Lower lobe of right lung (tissue), 2 donors: ENCODE results near the gene UROC1. TPM values are rescaled to one million over a fixed set of nuclear protein-coding genes. Genes with fewer than 3 reads are reported as not detected.

Experiments
- ATAC-seq, 2 donors: fragments of 200-7000 bp; cut with Tn5 transposase; one replicate each; pipeline ENCODE4 v1.9.1; 2020 to 2022; ENCODE audit warnings: mild to moderate bottlenecking in 2 of 2, moderate library complexity in 2 of 2
- DNase-seq: peaks from one replicate; pipeline ENCODE4 v3.0.0-alpha.2; 2020
- H3K27ac ChIP-seq: fragments of 200-600 bp; one replicate; pipeline ENCODE4 v1.8.0; 2022
- H3K27me3 ChIP-seq: fragments of 200-600 bp; one replicate; pipeline ENCODE4 v1.8.0; 2022; ENCODE audit warnings: low read depth
- H3K36me3 ChIP-seq: fragments of 200-600 bp; one replicate; pipeline ENCODE4 v1.8.0; 2022; ENCODE audit warnings: mild to moderate bottlenecking
- H3K4me1 ChIP-seq: fragments of 200-600 bp; one replicate; pipeline ENCODE4 v1.8.0; 2022
- H3K4me3 ChIP-seq: fragments of 200-600 bp; one replicate; pipeline ENCODE4 v1.8.0; 2022; ENCODE audit warnings: mild to moderate bottlenecking
- H3K9me3 ChIP-seq: fragments of 200-600 bp; one replicate; pipeline ENCODE4 v1.8.0; 2022
- intact Hi-C: fragments of 100-400 bp; cut with DNase I; formaldehyde crosslinking; loops from one replicate; pipeline ENCODE4 v1.11.0; 2022
- total RNA-seq: library from RNA; stranded (reverse); fragmentation: NEBNext Ultra II Directional; extraction: Animal tissue kit (Norgen Biotek cat#: 25700); gene quantifications from one replicate; pipeline ENCODE4 v1.2.1, GENCODE V29; 2021
- TF ChIP-seq, protein P1 (sequence below): fragments of 200-600 bp; IDR thresholded peaks from one replicate; pipeline ENCODE4 v1.8.0; 2022; ENCODE audit warnings: antibody characterized with exemption, mild to moderate bottlenecking
- donor health status: DM: no; HTN: yes; CAD: no; lungs with severe emphysema.

Gene UROC1
- total RNA-seq, 1 donor from 2014 or later: not detected

DNA sequence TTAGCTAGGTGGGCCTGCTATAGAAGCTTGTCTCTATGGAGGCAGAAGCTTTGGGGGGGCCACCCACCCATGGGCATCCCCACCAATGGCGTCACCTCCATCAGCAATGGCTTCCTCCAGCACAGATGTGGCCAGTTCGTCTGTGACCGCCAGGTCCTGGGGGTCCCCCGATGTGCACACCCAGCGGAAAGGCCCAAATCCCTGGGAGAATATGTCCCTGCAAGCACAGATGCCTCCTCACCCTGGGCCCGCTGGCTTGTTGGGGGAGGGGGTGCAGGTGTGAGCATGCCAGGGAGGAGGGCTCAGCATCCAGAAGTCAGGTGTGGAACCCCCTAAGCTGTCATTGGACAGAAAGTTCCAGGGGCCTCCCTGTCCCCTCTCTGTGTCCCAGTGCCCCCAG lies 19.6 kb downstream of the UROC1 start:
- no peak for ATAC-seq
- Histone ChIP-seq H3K27ac (no peak overlapping the region), H3K9me3 (no peaks in the 10 kb centered on the region), H3K4me1 (no peaks in the 10 kb centered on the region), H3K36me3 (no peaks in the 10 kb centered on the region), H3K27me3 (no peaks in the 10 kb centered on the region), H3K4me3 (no peak overlapping the region)
- DNase-seq: no peak
- intact Hi-C loops: no loop called here
- TF ChIP-seq, protein P1, sequence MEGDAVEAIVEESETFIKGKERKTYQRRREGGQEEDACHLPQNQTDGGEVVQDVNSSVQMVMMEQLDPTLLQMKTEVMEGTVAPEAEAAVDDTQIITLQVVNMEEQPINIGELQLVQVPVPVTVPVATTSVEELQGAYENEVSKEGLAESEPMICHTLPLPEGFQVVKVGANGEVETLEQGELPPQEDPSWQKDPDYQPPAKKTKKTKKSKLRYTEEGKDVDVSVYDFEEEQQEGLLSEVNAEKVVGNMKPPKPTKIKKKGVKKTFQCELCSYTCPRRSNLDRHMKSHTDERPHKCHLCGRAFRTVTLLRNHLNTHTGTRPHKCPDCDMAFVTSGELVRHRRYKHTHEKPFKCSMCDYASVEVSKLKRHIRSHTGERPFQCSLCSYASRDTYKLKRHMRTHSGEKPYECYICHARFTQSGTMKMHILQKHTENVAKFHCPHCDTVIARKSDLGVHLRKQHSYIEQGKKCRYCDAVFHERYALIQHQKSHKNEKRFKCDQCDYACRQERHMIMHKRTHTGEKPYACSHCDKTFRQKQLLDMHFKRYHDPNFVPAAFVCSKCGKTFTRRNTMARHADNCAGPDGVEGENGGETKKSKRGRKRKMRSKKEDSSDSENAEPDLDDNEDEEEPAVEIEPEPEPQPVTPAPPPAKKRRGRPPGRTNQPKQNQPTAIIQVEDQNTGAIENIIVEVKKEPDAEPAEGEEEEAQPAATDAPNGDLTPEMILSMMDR: no peak

DNA sequence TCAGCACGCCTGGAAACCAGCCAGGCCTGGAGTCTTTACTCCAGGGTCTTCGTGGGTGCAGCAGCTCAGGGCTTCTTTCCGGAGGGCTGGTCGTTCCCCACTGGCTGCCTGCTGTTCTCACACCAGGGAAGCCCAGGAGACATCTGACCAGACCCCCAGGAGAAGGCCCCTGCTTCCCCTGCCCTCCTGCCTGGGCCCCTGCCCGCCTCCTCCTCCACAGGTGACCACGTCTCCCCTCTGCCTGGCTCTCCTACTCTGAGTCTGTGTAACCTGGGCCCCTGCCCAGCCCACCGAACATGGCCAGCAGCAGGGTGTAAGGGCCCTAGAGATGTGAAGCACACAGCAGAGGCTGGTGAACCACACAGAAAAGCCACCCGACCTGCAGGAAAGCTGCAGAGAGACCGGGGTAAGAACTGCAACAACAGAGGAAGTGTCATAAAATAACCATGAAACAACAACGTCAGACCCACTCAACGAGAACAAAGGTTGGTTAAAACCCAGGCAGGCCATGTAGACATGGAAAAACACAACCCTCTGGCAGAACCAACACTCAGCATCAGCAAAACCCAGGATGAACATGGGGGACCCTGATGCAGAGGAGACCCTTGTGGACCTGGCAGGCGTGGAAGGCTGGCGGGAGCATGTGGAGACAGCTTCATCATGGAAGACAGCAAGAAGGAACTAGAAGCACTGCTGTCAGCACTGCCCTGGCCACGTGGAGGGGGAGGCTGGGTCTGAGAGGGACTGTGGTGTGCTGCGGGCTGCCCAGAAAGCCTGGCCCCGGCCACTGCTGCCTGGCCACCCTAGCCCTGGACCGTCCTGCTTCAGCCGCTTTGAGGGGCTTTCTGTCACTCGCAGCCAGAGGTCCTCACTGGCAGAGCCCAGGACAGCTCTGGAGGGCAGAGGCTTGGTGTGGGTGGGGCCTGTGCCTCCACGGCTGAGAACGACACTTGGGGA lies 20.4 kb downstream of the UROC1 start:
- Histone ChIP-seq H3K27me3 (no peaks in the 10 kb centered on the region), H3K4me1 (no peaks in the 10 kb centered on the region), H3K36me3 (no peaks in the 10 kb centered on the region), H3K9me3 (no peaks in the 10 kb centered on the region), H3K27ac (no peak overlapping the region), H3K4me3 (no peak overlapping the region)
- ATAC-seq (no peak), DNase-seq (no peak)
- TF ChIP-seq, protein P1: no peak
- intact Hi-C loops: no loop called here

DNA sequence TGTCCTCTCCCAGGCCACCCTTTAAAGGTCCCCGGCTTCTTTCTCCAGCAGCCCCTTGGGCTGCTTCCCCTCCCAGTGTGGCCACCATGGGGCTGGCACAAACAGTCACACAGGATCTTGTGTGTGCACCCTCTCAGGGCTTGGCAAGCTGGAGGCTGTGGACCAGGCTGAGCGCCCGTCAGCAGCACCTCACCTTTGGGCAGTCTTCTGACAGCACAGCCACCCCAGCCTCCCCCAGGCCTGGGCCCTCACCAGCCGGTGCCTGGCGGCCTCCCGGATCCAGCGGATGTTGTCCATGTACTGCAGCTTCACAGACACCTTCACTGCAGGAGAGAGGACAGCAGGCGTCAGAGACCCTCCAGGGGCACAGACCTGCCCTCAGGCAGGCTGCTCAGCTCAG lies 21.8 kb downstream of the UROC1 start:
- no peaks in the 10 kb centered on the region for H3K9me3 ChIP-seq
- TF ChIP-seq, protein P1: no peak
- H3K4me1 ChIP-seq: no peaks in the 10 kb centered on the region
- intact Hi-C loops: no loop called here
- H3K36me3 ChIP-seq: no peaks in the 10 kb centered on the region
- no peaks in the 10 kb centered on the region for H3K27me3 ChIP-seq
- ATAC-seq (no peak), DNase-seq (no peak)
- no peak overlapping the region for H3K27ac ChIP-seq
- H3K4me3 ChIP-seq: no peak overlapping the region

GRCh38 chr3:126494970-126495230 lies 22.7 kb downstream of the UROC1 start:
- no peaks in the 10 kb centered on the region for H3K27me3 ChIP-seq
- TF ChIP-seq, protein P1: no peak
- no peak for ATAC-seq

GRCh38 chr3:126494204-126494969 lies 23.2 kb downstream of the UROC1 start:
- ATAC-seq: no peak
- TF ChIP-seq, protein P1: no peak
- intact Hi-C loops: no loop called here

More at GRCh38 chr3:126494970-126495230, 22.7 kb downstream of the UROC1 start:
- H3K36me3 ChIP-seq: no peaks in the 10 kb centered on the region
- intact Hi-C loops: no loop called here
- DNase-seq: peak; percentile 30
- no peak overlapping the region for H3K4me3 ChIP-seq
- H3K27ac ChIP-seq: no peak overlapping the region
- no peaks in the 10 kb centered on the region for H3K9me3 ChIP-seq
- no peaks in the 10 kb centered on the region for H3K4me1 ChIP-seq

More at GRCh38 chr3:126494204-126494969, 23.2 kb downstream of the UROC1 start:
- no peak overlapping the region for H3K4me3 ChIP-seq
- no peak for DNase-seq
- H3K36me3 ChIP-seq: no peaks in the 10 kb centered on the region
- no peaks in the 10 kb centered on the region for H3K4me1 ChIP-seq
- H3K27ac ChIP-seq: no peak overlapping the region
- H3K27me3 ChIP-seq: no peaks in the 10 kb centered on the region
- no peaks in the 10 kb centered on the region for H3K9me3 ChIP-seq
